ENCODE data around the gene CRB2.
A peak's percentile ranks its signal among the peaks of the same experiment; 100 is the strongest.

The CRB2 gene

DNA sequence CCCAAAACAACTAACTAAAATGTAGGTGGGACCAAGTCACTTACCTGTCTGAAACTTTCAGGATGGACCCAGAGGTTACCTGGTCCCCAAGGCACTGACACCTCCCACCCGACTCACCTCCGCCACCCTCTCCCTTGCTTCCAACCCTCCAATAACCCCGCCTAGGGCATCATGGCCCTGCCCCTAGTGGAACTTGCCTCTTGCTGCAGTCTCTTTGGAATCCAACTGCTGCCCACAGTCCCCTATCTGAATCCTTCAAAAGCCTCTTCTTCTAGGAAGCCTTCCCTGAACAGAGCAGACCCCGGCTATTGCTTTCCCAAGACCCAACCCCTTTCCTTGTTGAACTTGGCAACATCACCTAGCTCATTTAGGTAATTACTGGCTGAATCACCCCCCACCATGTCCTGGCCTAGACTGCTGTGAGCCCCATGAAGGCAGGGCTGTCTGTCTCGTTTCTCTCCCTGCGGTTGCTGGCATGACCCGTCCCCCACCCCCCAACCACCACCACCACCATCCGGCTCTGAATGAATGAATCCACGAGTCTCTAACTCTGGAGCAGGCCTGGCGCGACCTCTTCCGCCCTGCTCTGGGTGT is 9.4 kb downstream of the CRB2 start:
- peak; percentile 0 for TF ChIP-seq CTCF (IDR thresholded peaks at IDR 0.05; ENCODE audit: insufficient read depth, missing control alignments)
- DNase-seq (ENCODE audit: insufficient read length, low spot score) = no peak
- no peak for FAIRE-seq

DNA sequence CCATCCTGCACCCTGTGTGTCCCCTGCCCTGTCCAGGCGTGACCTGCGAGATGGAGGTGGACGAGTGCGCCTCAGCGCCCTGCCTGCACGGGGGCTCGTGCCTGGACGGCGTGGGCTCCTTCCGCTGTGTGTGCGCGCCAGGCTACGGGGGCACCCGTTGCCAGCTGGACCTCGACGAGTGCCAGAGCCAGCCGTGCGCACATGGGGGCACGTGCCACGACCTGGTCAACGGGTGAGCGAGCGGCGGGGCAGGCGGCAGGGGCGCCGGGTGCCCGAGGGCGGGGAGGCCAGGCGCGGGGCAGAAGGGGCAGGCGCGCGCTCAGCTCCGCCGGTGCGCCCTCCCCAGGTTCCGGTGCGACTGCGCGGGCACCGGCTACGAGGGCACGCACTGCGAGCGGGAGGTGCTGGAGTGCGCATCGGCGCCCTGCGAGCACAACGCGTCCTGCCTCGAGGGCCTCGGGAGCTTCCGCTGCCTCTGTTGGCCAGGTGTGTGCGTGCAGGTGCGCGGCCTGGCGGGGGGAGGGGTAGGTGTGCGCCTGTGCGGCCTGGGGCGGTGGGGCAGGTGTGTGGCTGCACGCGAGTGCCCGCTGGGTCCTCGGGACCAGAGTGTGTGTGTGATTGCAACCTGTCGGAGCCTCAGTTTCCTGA is 10.0 kb downstream of the CRB2 start:
- no peak for FAIRE-seq
- DNase-seq (ENCODE audit: insufficient read length, low spot score) = no peak
- TF ChIP-seq CTCF (IDR thresholded peaks at IDR 0.05; ENCODE audit: insufficient read depth, missing control alignments) = no peak

GRCh38 chr9:123368023-123368422 is 12.0 kb downstream of the CRB2 start:
- no peak for FAIRE-seq
- no peak for TF ChIP-seq CTCF (IDR thresholded peaks at IDR 0.05; ENCODE audit: insufficient read depth, missing control alignments)
- no peak for DNase-seq (ENCODE audit: insufficient read length, low spot score)

GRCh38 chr9:123368536-123369153 is 12.6 kb downstream of the CRB2 start:
- TF ChIP-seq CTCF (IDR thresholded peaks at IDR 0.05; ENCODE audit: insufficient read depth, missing control alignments) = no peak
- FAIRE-seq = no peak

GRCh38 chr9:123369296-123369695 is 13.3 kb downstream of the CRB2 start:
- FAIRE-seq = no peak
- TF ChIP-seq CTCF (IDR thresholded peaks at IDR 0.05; ENCODE audit: insufficient read depth, missing control alignments) = no peak
- DNase-seq (ENCODE audit: insufficient read length, low spot score) = no peak

More at GRCh38 chr9:123368536-123369153, 12.6 kb downstream of the CRB2 start:
- no peak for DNase-seq (ENCODE audit: insufficient read length, low spot score)

DNA sequence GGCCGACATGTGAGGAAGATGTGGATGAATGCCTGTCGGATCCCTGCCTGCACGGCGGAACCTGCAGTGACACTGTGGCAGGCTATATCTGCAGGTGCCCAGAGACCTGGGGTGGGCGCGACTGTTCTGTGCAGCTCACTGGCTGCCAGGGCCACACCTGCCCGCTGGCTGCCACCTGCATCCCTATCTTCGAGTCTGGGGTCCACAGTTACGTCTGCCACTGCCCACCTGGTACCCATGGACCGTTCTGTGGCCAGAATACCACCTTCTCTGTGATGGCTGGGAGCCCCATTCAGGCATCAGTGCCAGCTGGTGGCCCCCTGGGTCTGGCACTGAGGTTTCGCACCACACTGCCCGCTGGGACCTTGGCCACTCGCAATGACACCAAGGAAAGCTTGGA is 14.1 kb downstream of the CRB2 start:
- no peak for TF ChIP-seq CTCF (IDR thresholded peaks at IDR 0.05; ENCODE audit: insufficient read depth, missing control alignments)
- FAIRE-seq (no peak), DNase-seq (ENCODE audit: insufficient read length, low spot score) (no peak)
